ENCODE measurements around the gene NOTCH2.
"Not testable (repeated sequence)": the region's sequence is repeated elsewhere in the genome, so short reads cannot be mapped to it uniquely, and the experiment has no call there.

Gene NOTCH2
- 128 to 227 (median 227) reads per million in 3 experiments for total RNA-seq

DNA sequence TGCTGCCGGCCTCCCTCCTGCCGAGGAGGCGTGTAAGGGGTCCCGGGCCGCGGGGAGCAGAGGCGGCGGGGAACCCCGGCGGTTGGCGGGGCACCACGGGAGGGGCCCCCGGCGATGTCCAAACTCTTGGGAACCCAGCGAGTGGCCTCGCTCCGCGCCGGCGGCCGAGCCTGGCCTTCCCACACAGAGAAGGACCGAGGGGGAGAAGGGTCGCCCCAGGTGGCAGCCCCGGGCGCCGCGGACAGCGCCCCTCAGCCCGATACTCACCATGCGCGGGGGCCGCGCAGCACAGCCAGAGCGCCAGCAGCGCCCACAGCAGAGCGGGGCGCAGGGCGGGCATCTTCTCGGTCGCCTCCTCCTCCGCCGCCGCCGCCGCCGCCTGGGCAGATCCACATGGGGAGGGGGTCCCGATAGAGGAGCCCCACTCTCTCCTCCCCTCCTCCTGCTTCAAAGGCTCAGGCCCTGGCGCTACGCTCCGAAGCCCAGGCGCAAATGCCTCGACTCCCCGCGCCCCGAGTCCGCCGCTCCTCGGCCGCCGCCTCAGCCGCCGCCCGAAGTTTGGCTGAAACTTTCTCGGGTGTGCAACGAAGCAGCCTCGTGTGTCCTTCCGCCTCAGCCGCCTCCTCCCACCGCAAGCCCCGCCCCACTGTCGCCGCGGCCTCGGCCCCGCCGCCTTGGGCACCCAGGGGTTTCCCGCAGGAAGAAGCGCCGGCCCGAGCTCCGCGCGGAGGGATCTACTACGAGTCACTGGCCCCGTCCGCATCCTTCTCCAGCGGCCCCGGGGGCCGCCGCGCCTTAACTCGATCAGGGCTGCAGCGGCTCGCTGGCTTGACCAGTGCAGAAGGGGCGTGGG lies at the start of gene NOTCH2:
TSS of gene NOTCH2 (minus strand) at position 596 of the 853 bp plus-strand sequence. CDS start at position 340, 256 bp downstream.
- peak; percentile 80 for DNase-seq

DNA sequence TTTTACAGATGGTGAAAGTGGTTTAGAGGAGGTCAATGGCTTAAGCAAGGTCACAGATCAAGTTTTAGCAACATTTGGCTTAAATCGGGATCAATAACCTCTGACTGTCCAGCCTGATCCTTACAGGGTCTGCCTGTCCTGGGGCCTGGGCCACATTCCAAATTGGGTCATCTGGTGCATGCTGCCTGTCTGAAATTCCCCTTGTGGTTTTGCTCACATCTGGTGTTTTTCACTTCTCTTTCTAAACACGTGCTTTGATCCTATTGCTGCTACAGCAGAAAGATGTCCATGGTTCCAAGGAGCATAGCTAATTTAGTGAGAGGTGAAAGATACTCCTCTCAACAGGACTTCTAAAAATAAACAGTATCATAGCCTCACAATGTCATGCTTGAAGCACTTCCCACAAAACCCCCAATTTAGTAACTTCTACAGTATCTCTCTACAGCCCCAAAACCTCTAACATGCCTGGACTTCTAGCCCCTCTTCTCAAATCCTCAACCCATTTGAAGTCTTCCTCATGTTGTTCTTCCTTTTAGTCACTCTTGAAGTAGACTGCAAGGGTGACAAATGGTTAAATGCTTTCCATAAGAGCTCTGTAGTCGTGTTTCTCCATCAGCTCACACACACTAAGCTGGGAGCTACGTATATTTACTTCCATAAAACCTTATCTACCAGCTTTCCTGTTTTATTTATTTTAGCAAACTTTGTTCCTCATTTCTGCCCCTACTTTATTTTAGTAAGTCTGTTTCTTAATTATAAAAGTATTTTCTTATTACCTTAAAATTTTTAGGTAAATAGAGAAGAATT lies 48.1 kb upstream of the NOTCH2 start:
- not testable (repeated sequence) for DNase-seq

DNA sequence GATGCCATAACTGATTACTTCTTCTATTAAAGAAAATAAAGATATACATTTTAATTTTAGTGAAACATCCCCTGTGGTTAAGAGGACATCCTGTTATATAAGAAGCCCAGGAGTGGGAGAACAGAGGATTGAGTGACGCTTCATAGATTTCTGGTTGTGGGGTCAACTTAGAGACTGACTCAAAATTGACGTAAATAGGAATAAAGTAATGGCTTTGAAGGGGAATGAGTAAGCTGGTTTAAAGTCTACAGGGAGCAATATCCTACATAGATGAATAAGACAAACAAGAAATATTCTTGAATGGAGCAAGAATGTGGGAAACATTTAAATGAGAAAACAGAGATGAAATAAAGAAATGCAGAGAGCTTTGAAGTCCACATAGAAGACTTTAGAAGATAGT lies 46.6 kb upstream of the NOTCH2 start:
- DNase-seq = not testable (repeated sequence)

DNA sequence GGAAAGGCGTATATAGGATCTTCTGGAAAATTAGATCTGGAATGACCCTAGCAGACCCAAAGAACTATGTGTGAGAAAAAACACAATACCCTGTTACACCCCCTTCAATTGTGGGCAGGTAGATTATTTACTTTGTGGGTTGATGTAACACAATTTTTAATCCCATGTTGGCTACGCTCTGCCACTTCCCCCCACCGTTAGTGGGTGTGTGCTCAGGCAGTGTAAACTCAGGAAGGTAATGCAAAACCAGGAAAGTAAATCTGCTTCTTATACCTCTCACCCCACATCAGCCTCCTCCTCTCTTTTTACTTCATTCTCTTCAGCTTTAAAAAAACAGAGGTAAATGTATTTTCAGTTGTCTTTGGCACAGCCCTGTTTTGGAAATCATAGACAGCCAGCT lies 43.7 kb upstream of the NOTCH2 start:
- DNase-seq = not testable (repeated sequence)

DNA sequence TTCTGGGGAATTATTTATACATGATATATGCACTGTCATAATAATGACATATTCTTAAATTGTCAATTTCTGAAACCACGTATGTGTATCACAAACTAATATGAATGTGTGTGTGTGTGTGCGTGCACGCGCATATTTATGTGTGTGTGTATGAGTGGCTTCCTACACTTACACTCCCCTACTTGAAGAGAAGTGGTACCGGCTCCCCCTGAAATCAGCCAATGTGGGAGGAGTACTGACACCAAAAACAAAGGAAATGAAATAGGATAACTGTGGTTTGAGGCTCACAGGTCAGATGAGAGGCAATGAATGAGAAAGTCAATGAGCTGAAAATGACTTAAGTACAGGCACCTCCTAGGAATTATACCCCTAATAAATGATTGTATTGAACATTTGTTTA lies 42.8 kb upstream of the NOTCH2 start:
- DNase-seq = not testable (repeated sequence)

DNA sequence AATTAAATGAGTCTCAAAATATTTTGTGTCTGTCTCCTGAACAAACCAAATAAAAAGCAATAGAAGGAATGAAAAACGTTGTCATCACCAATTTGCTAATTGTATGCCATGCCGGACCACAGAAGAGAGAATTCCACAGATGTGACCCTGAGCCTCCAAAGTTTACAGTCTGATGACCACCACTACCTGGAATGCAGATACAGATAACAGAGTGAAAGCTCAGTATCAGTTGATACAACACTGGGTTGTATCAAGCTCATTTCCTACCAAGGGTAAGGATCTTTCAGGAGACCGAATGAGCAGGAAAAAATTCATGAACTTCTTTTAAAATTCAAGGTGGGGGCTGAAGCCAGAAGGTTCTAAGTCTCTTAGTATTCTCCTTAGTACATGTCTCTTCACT lies 42.3 kb upstream of the NOTCH2 start:
- not testable (repeated sequence) for DNase-seq

DNA sequence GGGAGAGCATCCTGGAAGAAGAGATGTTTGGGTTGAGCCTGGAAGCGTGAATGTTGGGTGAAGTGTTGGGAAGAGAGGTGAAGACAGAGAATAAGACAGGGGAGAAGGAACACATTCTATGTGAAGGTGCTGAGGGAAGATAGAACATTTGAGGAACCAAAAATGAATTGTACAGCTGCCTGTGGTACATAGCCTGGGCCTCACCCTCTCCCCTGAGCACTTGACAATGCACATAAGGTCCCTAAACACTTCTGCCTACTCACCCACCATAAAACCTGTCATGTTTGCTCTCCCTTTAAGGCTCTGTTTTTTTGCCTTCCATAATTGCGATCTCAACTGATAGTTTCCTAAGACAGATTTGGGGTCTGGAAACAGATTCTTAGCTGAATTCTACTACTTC lies 41.5 kb upstream of the NOTCH2 start:
- not testable (repeated sequence) for DNase-seq

DNA sequence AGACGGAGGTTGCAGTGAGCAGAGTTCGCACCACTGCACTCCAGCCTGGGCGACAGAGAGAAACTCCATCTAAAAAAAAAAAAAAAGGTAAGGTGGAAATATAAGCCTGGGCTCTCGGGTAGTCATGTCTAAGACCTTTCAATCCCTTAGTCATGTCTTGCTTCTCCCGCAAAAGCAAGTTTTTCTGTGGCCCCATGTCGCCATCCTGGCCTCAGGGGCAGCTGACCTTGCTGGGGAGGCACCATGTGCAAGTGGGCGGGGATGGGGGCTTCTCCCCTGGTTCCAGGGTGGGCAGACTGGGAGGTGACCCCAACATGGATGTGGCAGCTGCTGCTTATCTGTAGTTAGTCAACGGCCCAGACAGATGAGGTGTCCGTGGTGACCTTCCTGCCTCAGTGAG lies 40.2 kb upstream of the NOTCH2 start:
- DNase-seq = not testable (repeated sequence)

DNA sequence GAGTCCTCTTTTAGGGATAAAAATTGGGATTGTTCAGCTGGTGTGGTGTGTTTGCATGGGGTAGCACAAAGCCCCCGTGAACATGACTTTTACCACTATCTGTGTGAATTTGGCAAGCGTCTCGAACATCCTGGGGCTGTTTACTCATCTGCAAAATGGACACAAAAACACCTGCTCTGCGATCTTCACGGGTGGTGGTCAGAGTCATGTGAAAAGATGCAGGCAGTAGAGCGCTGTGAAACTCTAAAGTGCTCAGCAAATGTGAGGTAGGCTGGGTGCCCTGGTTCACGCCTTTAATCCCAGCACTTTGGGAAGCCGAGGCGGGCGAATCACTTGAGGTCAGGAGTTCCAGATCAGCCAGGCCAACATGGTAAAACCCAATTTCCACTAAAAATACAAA lies 39.7 kb upstream of the NOTCH2 start:
- DNase-seq = not testable (repeated sequence)

DNA sequence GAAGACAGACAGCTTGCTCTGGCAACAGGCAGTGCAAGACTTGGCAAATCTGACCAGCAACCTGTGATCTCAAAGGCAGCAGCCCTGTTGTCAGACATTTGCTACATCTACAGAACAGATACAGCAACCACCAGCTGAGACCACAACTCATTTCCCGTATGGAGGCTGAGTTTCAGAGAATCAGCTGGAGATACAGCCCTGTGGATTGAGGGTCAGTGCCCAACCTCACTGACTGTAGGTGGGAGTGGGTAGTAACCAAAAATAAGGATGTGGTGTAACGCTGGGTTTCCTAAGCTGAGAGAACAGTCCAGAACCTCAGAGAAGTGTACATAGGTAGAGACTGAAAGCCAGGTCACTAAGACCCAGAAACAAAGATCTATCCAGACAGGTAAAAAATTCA lies 35.8 kb upstream of the NOTCH2 start:
- DNase-seq = not testable (repeated sequence)

DNA sequence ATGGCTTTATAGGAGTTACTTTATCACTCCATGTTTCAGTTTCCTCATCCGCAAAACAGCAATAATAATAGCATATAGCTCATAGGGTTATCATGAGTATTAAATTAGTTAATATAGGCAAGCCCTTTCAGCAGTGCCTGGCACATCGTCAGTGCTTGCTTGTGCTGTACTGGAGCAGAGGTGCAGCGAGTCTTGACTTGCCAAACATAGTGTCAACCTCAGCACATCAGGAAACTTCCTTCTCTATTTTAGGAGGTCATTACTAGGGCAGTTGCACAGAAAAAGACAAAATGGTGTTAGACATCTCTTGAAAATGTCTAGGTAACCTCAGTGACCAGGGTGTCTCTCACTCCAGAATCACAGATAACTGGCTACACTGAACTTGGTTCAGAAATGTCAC lies 34.3 kb upstream of the NOTCH2 start:
- DNase-seq = not testable (repeated sequence)

DNA sequence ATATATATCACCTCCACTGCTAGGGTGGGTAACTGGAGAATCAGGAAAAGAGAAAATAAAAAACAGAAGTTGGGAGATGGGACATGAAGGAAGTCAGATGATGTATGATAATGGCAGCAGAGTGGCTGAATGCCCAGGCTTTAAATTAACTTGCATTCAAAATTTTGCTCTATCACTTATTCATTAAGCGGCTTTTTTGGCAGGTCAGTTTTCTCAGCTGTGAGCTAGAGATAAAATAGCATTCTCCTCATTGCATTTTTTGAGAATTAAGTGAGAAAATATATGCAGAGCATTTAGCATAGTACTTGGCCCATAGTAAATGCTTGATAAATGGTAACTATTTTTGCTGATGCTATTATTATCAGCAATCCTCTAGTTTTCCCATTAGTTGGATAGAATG lies 32.1 kb upstream of the NOTCH2 start:
- DNase-seq = not testable (repeated sequence)

DNA sequence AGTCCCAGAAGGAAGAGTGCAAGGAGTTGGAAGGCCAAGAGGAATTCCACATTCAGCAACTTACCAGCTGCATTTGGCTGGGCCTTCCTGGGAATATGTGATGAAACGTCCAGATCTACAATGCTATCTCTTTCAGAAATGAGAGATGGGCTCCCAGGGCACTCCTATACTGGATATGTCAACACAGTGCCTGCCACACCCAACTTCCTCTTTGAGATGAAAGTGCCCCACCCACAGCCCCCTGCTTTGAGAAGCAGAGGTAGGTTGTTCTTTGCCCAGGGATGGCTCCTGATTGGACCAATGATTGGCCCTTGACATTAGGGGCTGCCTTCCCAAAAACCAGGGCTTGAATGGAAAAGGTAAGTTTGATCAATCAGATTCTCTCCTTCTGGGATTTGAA lies 31.1 kb upstream of the NOTCH2 start:
- DNase-seq = not testable (repeated sequence)

DNA sequence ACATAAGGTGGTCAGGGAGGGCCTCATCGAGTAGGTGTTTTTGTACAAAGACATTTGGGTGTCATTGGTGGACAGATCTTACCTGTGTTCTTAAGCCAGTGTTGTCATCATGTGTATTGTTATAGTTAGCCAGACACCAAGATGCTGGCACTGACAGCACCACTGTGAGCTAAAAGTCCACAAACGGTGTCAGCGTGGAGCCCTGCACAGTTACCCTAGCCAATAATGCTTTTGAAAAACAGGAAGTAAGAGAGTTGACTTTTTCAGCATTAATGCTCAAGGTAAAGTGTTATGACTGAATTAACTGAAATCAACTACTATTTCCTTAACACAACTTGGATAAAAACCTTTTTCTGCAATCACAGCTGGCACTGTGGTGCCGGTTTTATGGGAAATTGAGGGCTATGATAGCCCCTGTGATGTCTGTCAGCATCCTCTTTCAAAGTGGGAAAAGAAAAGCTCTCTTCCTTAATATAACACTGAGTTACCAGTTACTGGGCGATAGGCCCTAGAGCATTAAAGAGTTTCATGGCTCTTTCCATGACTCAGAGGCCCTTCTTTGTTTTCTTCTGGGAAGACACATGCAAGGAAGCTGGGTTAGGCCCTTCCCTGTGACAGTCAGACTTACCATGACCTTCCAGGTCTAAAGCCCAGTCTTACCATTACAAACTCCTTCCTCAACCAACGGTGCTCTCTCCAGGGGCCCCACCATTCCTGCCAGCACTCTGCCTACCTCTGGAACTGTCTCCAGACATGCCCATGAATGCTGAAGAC lies 29.7 kb upstream of the NOTCH2 start:
- DNase-seq = not testable (repeated sequence)

DNA sequence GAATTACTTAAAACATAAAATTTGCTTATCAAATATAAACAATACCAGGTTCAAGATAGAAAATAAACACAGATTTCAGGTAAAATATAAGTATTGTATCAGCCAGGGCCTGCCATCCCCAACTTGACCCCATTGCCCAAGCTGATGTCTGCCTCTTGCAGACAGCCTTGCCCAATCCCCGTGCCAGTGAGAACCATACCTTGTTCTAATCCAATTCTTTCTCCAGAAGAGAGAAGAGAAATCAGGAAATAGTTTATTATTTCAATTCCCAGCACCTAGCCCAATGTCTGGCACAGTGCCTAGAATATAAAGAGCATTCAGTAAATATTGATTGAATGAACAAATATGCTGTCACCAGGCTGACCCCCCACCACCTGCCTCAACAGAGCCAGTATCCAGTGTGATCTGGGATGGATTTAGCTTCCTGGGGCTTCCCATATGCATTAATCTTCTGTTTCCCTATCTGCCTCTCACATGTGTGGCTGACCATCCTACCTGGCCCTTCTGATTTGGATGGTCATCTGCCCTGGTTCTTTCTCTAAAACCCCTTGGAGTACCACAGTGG lies 27.6 kb upstream of the NOTCH2 start:
- DNase-seq = not testable (repeated sequence)

DNA sequence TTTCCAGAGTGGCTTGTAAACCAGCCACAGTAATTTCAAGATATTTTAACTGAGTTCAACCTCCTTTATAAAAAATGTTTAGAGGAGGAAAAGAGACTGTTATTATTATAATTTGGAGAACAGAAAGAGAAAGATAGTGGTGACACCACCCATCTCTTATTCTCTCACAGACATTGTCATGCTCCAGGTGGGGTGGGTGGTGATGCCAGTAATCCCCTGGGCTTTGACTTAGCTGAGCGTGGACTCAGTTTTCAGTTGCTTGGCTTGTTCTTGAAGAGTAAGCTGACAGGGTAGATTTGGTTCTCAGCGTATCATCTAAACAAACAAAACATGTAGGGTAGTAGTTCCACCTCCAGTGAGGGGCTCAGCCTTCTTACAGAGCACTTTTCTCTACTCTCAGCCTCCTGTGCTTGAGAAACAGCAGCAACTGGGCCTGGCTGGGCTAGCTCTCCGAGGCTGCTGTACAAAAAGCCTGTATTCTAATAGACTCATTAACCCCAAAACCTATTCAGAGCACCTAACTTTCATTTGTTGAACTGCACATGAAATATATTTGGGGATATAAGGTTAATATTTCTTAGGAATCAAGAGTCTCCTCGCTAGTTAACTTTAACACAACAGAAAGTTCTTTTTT lies 24.2 kb upstream of the NOTCH2 start:
- DNase-seq = not testable (repeated sequence)

DNA sequence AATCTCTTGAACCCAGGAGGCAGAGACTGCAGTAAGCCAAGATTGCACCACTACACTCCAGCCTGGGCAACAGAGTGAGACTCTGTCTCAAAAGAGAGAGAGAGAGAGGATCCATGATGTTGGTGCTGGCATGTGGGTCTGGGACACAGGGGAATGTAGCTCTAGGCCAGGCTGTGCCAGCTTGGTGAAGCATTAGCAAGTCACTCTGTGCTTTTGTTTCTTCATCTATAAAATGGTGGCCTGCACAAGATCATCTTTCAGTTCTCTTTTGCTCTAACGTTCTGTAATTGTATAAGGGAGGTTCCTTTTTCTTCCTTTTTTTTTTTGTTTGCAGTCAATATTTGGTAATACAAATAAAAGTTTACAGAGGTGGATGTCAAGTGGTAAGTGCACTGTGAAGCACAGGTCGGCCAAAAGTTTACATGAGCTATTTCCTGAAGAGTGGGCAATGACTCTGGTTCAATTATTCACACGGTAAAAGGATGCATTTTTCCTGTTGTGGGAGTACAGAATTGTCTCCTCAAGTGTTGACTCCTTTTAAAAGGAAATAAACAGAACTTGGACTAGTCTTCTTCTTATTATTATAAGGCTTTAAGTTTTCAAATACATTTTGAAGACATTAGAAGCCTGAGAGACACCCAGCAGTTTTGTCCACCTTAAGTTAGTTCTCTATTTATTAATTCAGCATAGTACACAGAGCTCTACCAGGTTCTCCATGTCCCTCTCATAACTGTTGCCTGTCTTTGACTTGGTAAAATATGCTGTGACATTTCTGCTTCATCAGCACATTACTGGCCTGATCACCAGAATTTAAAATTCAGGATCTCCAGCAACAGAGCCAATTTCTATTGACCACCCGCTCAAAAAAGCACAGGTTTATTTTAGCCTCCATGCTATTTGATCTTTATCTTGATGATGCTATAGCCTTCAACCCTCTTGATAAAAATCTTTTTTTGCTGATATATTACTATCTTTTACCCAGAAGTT lies 23.1 kb upstream of the NOTCH2 start:
- not testable (repeated sequence) for DNase-seq

DNA sequence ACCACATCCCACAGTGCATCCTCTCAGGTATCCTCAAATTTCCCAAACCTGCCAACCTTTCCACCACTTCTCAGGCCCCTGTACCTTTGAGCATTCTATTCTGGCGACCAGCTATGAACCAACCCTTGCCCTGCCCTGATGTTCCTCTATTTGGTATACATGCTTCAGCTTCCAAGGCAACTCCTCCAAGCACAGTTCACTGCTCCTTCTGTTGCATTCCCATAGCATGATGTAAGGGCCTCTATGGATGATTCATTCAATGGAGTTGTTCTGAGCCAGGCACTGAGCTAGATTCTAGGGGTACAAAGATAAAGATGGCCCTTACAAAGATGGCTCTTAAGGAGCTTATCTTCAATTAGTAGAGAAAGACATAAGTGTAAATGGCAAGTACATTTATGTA lies 21.4 kb upstream of the NOTCH2 start:
- not testable (repeated sequence) for DNase-seq

DNA sequence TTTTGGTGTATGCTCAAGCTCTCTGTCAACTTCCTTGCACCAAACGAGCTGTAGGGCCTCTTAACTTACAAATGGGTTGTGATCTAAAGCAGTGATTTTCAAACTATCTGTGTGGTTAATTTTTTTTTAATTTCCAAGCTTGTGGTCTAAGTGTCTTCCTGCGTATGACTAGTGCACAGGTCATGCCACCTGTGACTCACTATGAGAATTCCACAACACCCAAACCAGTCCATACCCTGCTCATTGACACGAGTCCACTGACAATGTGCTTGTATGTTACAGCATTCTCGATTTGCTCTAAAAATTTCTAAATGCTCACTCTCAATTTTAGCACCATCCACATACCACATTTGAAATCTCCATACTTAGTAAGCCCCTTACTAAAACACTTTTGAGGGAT lies 18.5 kb upstream of the NOTCH2 start:
- DNase-seq = peak; percentile 44

DNA sequence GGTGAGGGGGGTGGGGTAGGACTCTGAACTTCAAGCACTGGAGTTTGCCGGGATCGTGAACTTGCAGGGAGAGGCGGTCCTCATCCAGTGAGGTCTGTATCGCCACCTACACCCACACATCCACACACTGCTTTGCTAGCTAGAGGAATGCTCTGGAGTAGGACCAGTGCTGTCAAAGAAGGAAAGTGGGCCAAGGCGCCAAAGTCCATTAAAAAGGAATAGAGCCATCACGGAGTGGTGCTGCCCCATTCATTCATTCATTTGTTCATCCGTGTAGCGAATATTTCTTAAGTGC lies 405 bp upstream of the NOTCH2 start:
- not testable (repeated sequence) for DNase-seq

DNA sequence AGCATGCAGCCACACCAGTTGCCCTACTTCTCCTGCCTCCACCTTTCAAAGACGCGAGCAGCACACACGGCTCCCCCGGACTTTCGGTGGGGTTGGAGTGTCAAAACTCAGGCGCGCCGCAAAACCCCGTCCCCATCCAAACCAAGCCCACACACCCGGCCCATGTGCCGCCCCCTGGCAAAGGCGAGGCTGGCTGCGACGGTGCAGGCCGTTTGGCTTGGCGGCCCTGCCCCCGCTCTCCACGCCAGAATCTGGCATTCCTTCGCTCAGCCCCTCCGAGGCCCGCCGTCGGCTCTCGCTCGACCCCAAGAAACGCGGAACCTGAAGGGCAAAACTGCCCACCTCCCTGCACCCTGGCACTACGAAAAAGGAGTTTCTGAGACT lies 787 bp downstream of the NOTCH2 start:
- DNase-seq = peak; percentile 18
